Fibroblast of lung (primary cell): ENCODE measurements around the gene PRR35. TPM values are rescaled to one million over a fixed set of nuclear protein-coding genes. Genes with fewer than 3 reads are reported as not detected.
A peak's percentile ranks its signal among the peaks of the same experiment; 100 is the strongest.

Experiments
- DNase-seq, 2 donors: peaks; one replicate each; pipeline versions ENCODE4 v3.0.0 to v3.0.0-alpha.2; 2010; ENCODE audit warnings: low read depth in 2 of 2
- H2AFZ ChIP-seq: 2 replicates; pipeline ENCODE4 v1.5.1; 2012; ENCODE audit warnings: low read length, control low read depth, inconsistent platforms
- H3K27ac ChIP-seq: 2 replicates; pipeline ENCODE4 v1.5.1; 2011; ENCODE audit warnings: low read length, control low read depth; ENCODE audit not compliant: insufficient read depth
- H3K27me3 ChIP-seq: 2 replicates; pipeline ENCODE4 v1.5.1; 2011; ENCODE audit warnings: mild to moderate bottlenecking, low read length; ENCODE audit not compliant: control insufficient read depth, insufficient read depth
- H3K36me3 ChIP-seq: 2 replicates; pipeline ENCODE4 v1.5.1; 2011; ENCODE audit warnings: low read length; ENCODE audit not compliant: control insufficient read depth, insufficient read depth
- H3K4me1 ChIP-seq: 2 replicates; pipeline ENCODE4 v1.5.1; 2011; ENCODE audit warnings: low read length; ENCODE audit not compliant: control insufficient read depth, insufficient read depth; ENCODE audit errors: extremely low read depth
- H3K4me2 ChIP-seq: 2 replicates; pipeline ENCODE4 v1.5.1; 2011; ENCODE audit warnings: low read length, control low read depth; ENCODE audit not compliant: insufficient read depth; ENCODE audit errors: extremely low read depth
- H3K4me3 ChIP-seq, 4 experiments: fragments of 200-600 bp in 1 of 4; sonication (generic) in 1 of 4; replicated peaks in 1 of 4; 2 replicates each; pipeline ENCODE4 v1.5.1; 2011 to 2016; ENCODE audit warnings: low read length in 4 of 4, low read depth in 3 of 4, mild to moderate bottlenecking in 3 of 4, control low read depth in 2 of 4, inconsistent platforms in 1 of 4, mixed read lengths in 1 of 4; ENCODE audit not compliant: insufficient read depth in 1 of 4; ENCODE audit errors: control extremely low read depth in 1 of 4
- H3K79me2 ChIP-seq: 2 replicates; pipeline ENCODE4 v1.5.1; 2012; ENCODE audit warnings: mild to moderate bottlenecking, low read length, inconsistent platforms; ENCODE audit not compliant: control insufficient read depth, insufficient read depth
- H3K9ac ChIP-seq: 2 replicates; pipeline ENCODE4 v1.5.1; 2011; ENCODE audit warnings: mild to moderate bottlenecking, low read length, control low read depth; ENCODE audit not compliant: insufficient read depth
- H3K9me3 ChIP-seq: 2 replicates; pipeline ENCODE4 v1.5.1; 2012; ENCODE audit warnings: low read depth, low read length; ENCODE audit not compliant: control insufficient read depth, insufficient read depth
- H4K20me1 ChIP-seq: 2 replicates; pipeline ENCODE4 v1.5.1; 2011; ENCODE audit warnings: low read length; ENCODE audit not compliant: control insufficient read depth, insufficient read depth; ENCODE audit errors: extremely low read depth
- CTCF ChIP-seq, 2 donors: IDR thresholded peaks in 1 of 2; conservative IDR thresholded peaks in 1 of 2; 1 replicate in 1 of 2; 2 replicates in 1 of 2; pipeline ENCODE4 v1.5.1; 2011 to 2012; ENCODE audit warnings: low read length in 2 of 2, control low read depth in 1 of 2, inconsistent platforms in 1 of 2, low read depth in 1 of 2, mild to moderate bottlenecking in 1 of 2
- EZH2 ChIP-seq: IDR thresholded peaks from 2 replicates; pipeline ENCODE4 v1.5.1; 2012; ENCODE audit warnings: low read length, control low read depth, mild to moderate bottlenecking; ENCODE audit errors: missing control alignments
- polyA plus RNA-seq, 2 donors: library from polyadenylated mRNA; depleted of rRNA in 1 of 2; stranded (reverse) in 1 of 2; unstranded in 1 of 2; fragments of >200 nt; gene quantifications; 2 replicates each; pipeline ENCODE4 v1.2.1, GENCODE V29; 2011 to 2012; ENCODE audit warnings: missing spikeins in 1 of 2
- total RNA-seq: library from RNA; depleted of rRNA; stranded (reverse); fragments of >200 nt; gene quantifications from 2 replicates; pipeline ENCODE4 v1.2.1, GENCODE V29; 2014

PRR35 gene
- total and polyA plus RNA-seq, 2 donors (not counting 1 experiment from before 2014, with no cell fraction given): not detected

GRCh38 chr16:559411-560203 is 587 bp upstream of the PRR35 start:
- Histone ChIP-seq H3K4me2 (no peak overlapping the region), H3K9ac (no peak overlapping the region), H3K27me3 (peaks cover 19% of the 10 kb centered on the region), H3K4me1 (no peaks in the 10 kb centered on the region), H2AFZ (no peak overlapping the region), H3K27ac (no peak overlapping the region), H4K20me1 (no peaks in the 10 kb centered on the region), H3K36me3 (no peaks in the 10 kb centered on the region), H3K9me3 (no peaks in the 10 kb centered on the region), H3K79me2 (no peaks in the 10 kb centered on the region), H3K4me3 (no peak overlapping the region)
- no peak for DNase-seq
- no peak for TF ChIP-seq CTCF (conservative IDR thresholded peaks at IDR 0.05 in 1 of 2, IDR thresholded peaks at IDR 0.05 in 1 of 2; ENCODE audit: low read depth in 1 of 2, low read length in 2 of 2)
- TF ChIP-seq EZH2: peak; percentile 97

- no peak for TF ChIP-seq CTCF (conservative IDR thresholded peaks at IDR 0.05 in 1 of 2, IDR thresholded peaks at IDR 0.05 in 1 of 2; ENCODE audit: low read depth in 1 of 2, low read length in 2 of 2)
- TF ChIP-seq EZH2: peak; percentile 98
- H3K9me3 ChIP-seq: no peaks in the 10 kb centered on the region
- peaks cover 19% of the 10 kb centered on the region for H3K27me3 ChIP-seq
- no peak overlapping the region for H2AFZ ChIP-seq
- no peak overlapping the region for H3K27ac ChIP-seq
- H3K79me2 ChIP-seq: no peaks in the 10 kb centered on the region
- DNase-seq: no peak
- H3K4me3 ChIP-seq: no peak overlapping the region
- no peak overlapping the region for H3K9ac ChIP-seq
- H4K20me1 ChIP-seq: no peaks in the 10 kb centered on the region
- H3K4me2 ChIP-seq: no peak overlapping the region
- peaks cover 1% of the 10 kb centered on the region for H3K4me1 ChIP-seq
- no peaks in the 10 kb centered on the region for H3K36me3 ChIP-seq
Observed at GRCh38 chr16:560701-561412, 663 bp downstream of the PRR35 start.

- no peak for TF ChIP-seq EZH2
- no peak for TF ChIP-seq CTCF (conservative IDR thresholded peaks at IDR 0.05 in 1 of 2, IDR thresholded peaks at IDR 0.05 in 1 of 2; ENCODE audit: low read depth in 1 of 2, low read length in 2 of 2)
- no peak for DNase-seq
- H3K4me2 ChIP-seq: no peak overlapping the region
- peaks cover 19% of the 10 kb centered on the region for H3K27me3 ChIP-seq
- H4K20me1 ChIP-seq: no peaks in the 10 kb centered on the region
- peaks cover 6% of the 10 kb centered on the region for H3K4me1 ChIP-seq
- H3K27ac ChIP-seq: no peak overlapping the region
- H2AFZ ChIP-seq: no peak overlapping the region
- no peak overlapping the region for H3K9ac ChIP-seq
- no peaks in the 10 kb centered on the region for H3K79me2 ChIP-seq
- H3K9me3 ChIP-seq: no peaks in the 10 kb centered on the region
- no peak overlapping the region for H3K4me3 ChIP-seq
- H3K36me3 ChIP-seq: no peaks in the 10 kb centered on the region
Observed at GRCh38 chr16:561413-561794, 1.2 kb downstream of the PRR35 start.
